Activated gamma-delta T cell treated with Interleukin-2 at 50 U/mL for 16 hours (primary cell): ENCODE measurements around the gene SERPINA3.

Experiments
- DNase-seq: peaks from one replicate; pipeline ENCODE4 v3.0.0-alpha.2; 2020

The SERPINA3 gene

GRCh38 chr14:94614802-94615201 is 2.6 kb downstream of the SERPINA3 start:
- DNase-seq, result no peak

GRCh38 chr14:94615254-94615653 is 3.1 kb downstream of the SERPINA3 start:
- DNase-seq, result no peak

- no peak for DNase-seq
These were observed 3.8 kb downstream of the SERPINA3 start for GRCh38 chr14:94615823-94616570.

- DNase-seq, result no peak
These were observed 5.3 kb downstream of the SERPINA3 start for GRCh38 chr14:94617366-94617941.

GRCh38 chr14:94617988-94618822 is 6.0 kb downstream of the SERPINA3 start:
- no peak for DNase-seq

- no peak for DNase-seq
These were observed 7.1 kb downstream of the SERPINA3 start for GRCh38 chr14:94619297-94619696.

GRCh38 chr14:94620597-94620996 is 8.4 kb downstream of the SERPINA3 start:
- no peak for DNase-seq

GRCh38 chr14:94621358-94622134 is 9.4 kb downstream of the SERPINA3 start:
- DNase-seq, result no peak

- no peak for DNase-seq
These were observed 10.6 kb downstream of the SERPINA3 start for GRCh38 chr14:94622653-94623421.

- no peak for DNase-seq
These were observed 11.2 kb downstream of the SERPINA3 start for GRCh38 chr14:94623422-94623809.

GRCh38 chr14:94623856-94624499 is 11.8 kb downstream of the SERPINA3 start:
- no peak for DNase-seq

- no peak for DNase-seq
These were observed 12.6 kb downstream of the SERPINA3 start for GRCh38 chr14:94624537-94625352.

GRCh38 chr14:94625353-94625635 is 13.1 kb downstream of the SERPINA3 start:
- DNase-seq, result no peak

GRCh38 chr14:94628578-94628977 is 16.4 kb downstream of the SERPINA3 start:
- DNase-seq, result no peak

- DNase-seq, result no peak
These were observed 18.2 kb downstream of the SERPINA3 start for GRCh38 chr14:94630396-94630795.

GRCh38 chr14:94631050-94631449 is 18.9 kb downstream of the SERPINA3 start:
- no peak for DNase-seq

- no peak for DNase-seq
These were observed 19.5 kb downstream of the SERPINA3 start for GRCh38 chr14:94631536-94632304.

- DNase-seq, result no peak
These were observed 20.1 kb downstream of the SERPINA3 start for GRCh38 chr14:94632305-94632590.

GRCh38 chr14:94633121-94633520 is 20.9 kb downstream of the SERPINA3 start:
- DNase-seq, result no peak

- DNase-seq, result no peak
These were observed 23.0 kb downstream of the SERPINA3 start for GRCh38 chr14:94635154-94635553.
